ENCODE data around the gene MT1A. TPM values are rescaled to one million over a fixed set of nuclear protein-coding genes. Genes with fewer than 3 reads are reported as not detected.

MT1A gene
- total RNA-seq, 1 experiment from 2014 or later = 23.5 TPM

GRCh38 chr16:56631197-56631596 is 7.3 kb upstream of the MT1A start:
- Histone ChIP-seq H3F3A (ENCODE audit: insufficient read depth, low read depth) (peaks cover 8% of the 10 kb centered on the region; the same call in 1 of the 2 replicates), H3K4me2 (no peak overlapping the region), H3K27me3 (ENCODE audit: insufficient read depth, low read depth) (no peaks in the 10 kb centered on the region), H3K9me3 (ENCODE audit: insufficient read depth, low read depth) (no peaks in the 10 kb centered on the region), H2AFZ (no peak overlapping the region), H3K4me3 (no peak overlapping the region), H4K20me1 (ENCODE audit: insufficient read depth) (no peaks in the 10 kb centered on the region), H3K4me1 (replicated peaks; ENCODE audit: insufficient read depth) (peaks cover 8% of the 10 kb centered on the region), H3K27ac (no peak overlapping the region), H3K9me2 (ENCODE audit: insufficient read depth) (no peaks in the 10 kb centered on the region), H3K79me2 (ENCODE audit: low read depth) (no peaks in the 10 kb centered on the region), H3K36me3 (ENCODE audit: low read depth) (no peaks in the 10 kb centered on the region)
- intact Hi-C loops (cut with micrococcal nuclease; ENCODE audit: unreplicated experiment) = no loop called here
- BruUV-seq (replicated peaks) = no TSS peak
- POLR2A ChIA-PET (ENCODE audit: unreplicated experiment) = no interaction called here
- CTCF ChIA-PET = no interaction called here
- no peak for TF ChIP-seq CTCF (conservative IDR thresholded peaks at IDR 0.05)
- TF ChIP-seq EZH2 (IDR thresholded peaks at IDR 0.05; ENCODE audit: low read depth) = no peak
- no peak for DNase-seq

GRCh38 chr16:56631832-56632155 is 6.7 kb upstream of the MT1A start:
- BruUV-seq (replicated peaks) = no TSS peak

DNA sequence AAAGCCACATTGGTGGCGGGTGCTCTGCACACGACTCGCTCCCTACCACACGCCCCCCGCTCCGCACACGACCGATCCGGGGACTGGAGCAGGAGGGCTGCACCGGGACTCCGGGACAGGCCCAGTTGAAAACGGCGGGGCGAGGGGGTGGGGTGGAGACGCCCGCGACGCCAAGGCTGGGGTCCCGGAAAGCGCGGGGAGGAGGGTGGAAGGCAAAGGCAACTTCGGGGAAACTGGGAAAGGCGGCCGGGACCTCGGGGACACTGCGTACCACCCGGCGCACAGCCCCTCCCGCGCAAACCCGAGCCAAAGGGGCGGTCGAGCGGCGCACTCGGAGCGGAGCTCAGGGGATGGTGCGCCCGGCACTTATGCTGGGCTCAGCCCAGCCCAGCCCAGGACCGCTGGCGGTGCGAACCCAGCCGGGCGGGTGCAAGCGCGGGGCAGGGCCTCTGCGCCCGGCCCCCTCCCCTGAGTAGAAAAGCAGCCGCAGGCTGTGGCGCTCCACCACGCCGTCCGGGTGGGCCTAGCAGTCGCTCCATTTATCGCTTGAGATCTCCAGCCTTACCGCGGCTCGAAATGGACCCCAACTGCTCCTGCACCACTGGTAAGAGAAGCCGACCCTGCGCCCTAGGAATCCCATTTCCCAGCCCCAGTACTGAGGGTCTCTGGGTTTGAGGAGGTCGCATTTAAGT is 6.2 kb upstream of the MT1A start, which contains the start of gene MT1M:
MT1M (plus strand) TSS at position 504 of the 692 bp plus-strand sequence; CDS start at position 577, 73 bp downstream.
- TF ChIP-seq CTCF (conservative IDR thresholded peaks at IDR 0.05) (no peak), EZH2 (IDR thresholded peaks at IDR 0.05; ENCODE audit: low read depth) (no peak)
- intact Hi-C loops (cut with micrococcal nuclease; ENCODE audit: unreplicated experiment) = no loop called here
- Histone ChIP-seq H3K79me2 (ENCODE audit: low read depth) (no peaks in the 10 kb centered on the region), H4K20me1 (ENCODE audit: insufficient read depth) (no peaks in the 10 kb centered on the region), H3K36me3 (ENCODE audit: low read depth) (no peaks in the 10 kb centered on the region), H3K9me3 (ENCODE audit: insufficient read depth, low read depth) (no peaks in the 10 kb centered on the region), H3K27me3 (ENCODE audit: insufficient read depth, low read depth) (no peaks in the 10 kb centered on the region), H3K9me2 (ENCODE audit: insufficient read depth) (no peaks in the 10 kb centered on the region), H3K4me2 (no peak within 1 kb of the TSS), H3K4me3 (no peak within 1 kb of the TSS), H3K4me1 (replicated peaks; ENCODE audit: insufficient read depth) (peaks cover 11% of the 10 kb centered on the region), H3F3A (ENCODE audit: insufficient read depth, low read depth) (peaks cover 3% of the 10 kb centered on the region; the same call in 1 of the 2 replicates), H3K27ac (no peak within 1 kb of the TSS), H2AFZ (no peak within 1 kb of the TSS)
- no peak for DNase-seq
- POLR2A ChIA-PET (ENCODE audit: unreplicated experiment) = no interaction called here
- CTCF ChIA-PET = no interaction called here
- no TSS peak for BruUV-seq (replicated peaks)

More at GRCh38 chr16:56631832-56632155, 6.7 kb upstream of the MT1A start:
- CTCF ChIA-PET = no interaction called here
- no peak overlapping the region for H3K4me3 ChIP-seq
- H3F3A ChIP-seq (ENCODE audit: insufficient read depth, low read depth) = peaks cover 8% of the 10 kb centered on the region; the same call in 1 of the 2 replicates
- POLR2A ChIA-PET (ENCODE audit: unreplicated experiment) = no interaction called here
- DNase-seq = no peak
- no peaks in the 10 kb centered on the region for H3K27me3 ChIP-seq (ENCODE audit: insufficient read depth, low read depth)
- H3K79me2 ChIP-seq (ENCODE audit: low read depth) = no peaks in the 10 kb centered on the region
- peaks cover 11% of the 10 kb centered on the region for H3K4me1 ChIP-seq (replicated peaks; ENCODE audit: insufficient read depth)
- no peaks in the 10 kb centered on the region for H3K9me2 ChIP-seq (ENCODE audit: insufficient read depth)
- no peaks in the 10 kb centered on the region for H3K36me3 ChIP-seq (ENCODE audit: low read depth)
- H3K27ac ChIP-seq = no peak overlapping the region
- H4K20me1 ChIP-seq (ENCODE audit: insufficient read depth) = no peaks in the 10 kb centered on the region
- intact Hi-C loops (cut with micrococcal nuclease; ENCODE audit: unreplicated experiment) = no loop called here
- no peak overlapping the region for H2AFZ ChIP-seq
- no peak overlapping the region for H3K4me2 ChIP-seq
- TF ChIP-seq CTCF (conservative IDR thresholded peaks at IDR 0.05) = no peak
- no peak for TF ChIP-seq EZH2 (IDR thresholded peaks at IDR 0.05; ENCODE audit: low read depth)
- no peaks in the 10 kb centered on the region for H3K9me3 ChIP-seq (ENCODE audit: insufficient read depth, low read depth)

All from PC-9 (cell line).